Panc1 (cell line): ENCODE results near the gene STOX2.

Source experiments
- SIN3A ChIP-seq: IDR thresholded peaks from 2 replicates; pipeline ENCODE4 v1.6.1; 2012; ENCODE audit warnings: low read depth, mild to moderate bottlenecking, low read length, moderate library complexity, borderline replicate concordance; ENCODE audit not compliant: insufficient read depth
- TF ChIP-seq, protein P1 (sequence below): fragments of 450-650 bp; IDR thresholded peaks from 2 replicates; pipeline ENCODE4 v1.5.1; 2017; ENCODE audit warnings: mild to moderate bottlenecking

GRCh38 chr4:183876268-183876934 is 28.7 kb upstream of the STOX2 start:
- TF ChIP-seq, protein P1, sequence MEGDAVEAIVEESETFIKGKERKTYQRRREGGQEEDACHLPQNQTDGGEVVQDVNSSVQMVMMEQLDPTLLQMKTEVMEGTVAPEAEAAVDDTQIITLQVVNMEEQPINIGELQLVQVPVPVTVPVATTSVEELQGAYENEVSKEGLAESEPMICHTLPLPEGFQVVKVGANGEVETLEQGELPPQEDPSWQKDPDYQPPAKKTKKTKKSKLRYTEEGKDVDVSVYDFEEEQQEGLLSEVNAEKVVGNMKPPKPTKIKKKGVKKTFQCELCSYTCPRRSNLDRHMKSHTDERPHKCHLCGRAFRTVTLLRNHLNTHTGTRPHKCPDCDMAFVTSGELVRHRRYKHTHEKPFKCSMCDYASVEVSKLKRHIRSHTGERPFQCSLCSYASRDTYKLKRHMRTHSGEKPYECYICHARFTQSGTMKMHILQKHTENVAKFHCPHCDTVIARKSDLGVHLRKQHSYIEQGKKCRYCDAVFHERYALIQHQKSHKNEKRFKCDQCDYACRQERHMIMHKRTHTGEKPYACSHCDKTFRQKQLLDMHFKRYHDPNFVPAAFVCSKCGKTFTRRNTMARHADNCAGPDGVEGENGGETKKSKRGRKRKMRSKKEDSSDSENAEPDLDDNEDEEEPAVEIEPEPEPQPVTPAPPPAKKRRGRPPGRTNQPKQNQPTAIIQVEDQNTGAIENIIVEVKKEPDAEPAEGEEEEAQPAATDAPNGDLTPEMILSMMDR, result no peak
- no peak for TF ChIP-seq SIN3A
